ENCODE measurements around the gene FGFR4. TPM values are rescaled to one million over a fixed set of nuclear protein-coding genes. Genes with fewer than 3 reads are reported as not detected.

FGFR4 gene
- total RNA-seq, result 4.1 TPM

DNA sequence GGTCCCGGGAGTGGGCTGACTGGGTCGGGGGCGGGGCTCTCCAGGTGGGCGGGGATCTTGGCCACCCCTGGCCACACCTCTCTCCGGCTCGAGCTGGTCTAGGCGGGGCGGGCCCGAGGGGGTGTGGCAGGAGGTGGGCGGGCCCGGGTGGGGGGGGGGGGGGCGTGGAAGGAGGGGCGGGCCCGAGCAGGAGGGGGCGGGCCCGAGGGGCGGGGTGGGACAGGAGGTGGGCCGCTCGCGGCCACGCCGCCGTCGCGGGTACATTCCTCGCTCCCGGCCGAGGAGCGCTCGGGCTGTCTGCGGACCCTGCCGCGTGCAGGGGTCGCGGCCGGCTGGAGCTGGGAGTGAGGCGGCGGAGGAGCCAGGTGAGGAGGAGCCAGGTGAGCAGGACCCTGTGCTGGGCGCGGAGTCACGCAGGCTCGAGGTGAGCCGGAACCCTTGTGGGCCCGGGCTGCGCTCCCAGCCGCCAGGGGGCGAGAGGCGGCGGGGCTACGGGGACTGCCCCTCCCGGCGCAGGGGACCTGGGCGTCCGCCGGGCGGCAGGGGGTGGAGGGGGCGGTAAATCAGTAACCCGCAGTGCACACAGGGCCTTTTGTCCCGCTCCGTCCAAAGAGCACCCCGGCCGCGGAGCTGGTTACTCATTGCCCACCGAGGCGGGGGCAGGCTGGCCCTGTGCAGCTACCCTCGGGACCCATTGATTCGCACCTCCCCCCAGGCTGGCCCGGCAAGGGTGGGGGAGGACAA is at the start of gene FGFR4:
Gene FGFR4, plus strand, starts transcription at position 262 of the 744 bp plus-strand sequence. CDS start 2,688 bp downstream, outside the sequence.

DNA sequence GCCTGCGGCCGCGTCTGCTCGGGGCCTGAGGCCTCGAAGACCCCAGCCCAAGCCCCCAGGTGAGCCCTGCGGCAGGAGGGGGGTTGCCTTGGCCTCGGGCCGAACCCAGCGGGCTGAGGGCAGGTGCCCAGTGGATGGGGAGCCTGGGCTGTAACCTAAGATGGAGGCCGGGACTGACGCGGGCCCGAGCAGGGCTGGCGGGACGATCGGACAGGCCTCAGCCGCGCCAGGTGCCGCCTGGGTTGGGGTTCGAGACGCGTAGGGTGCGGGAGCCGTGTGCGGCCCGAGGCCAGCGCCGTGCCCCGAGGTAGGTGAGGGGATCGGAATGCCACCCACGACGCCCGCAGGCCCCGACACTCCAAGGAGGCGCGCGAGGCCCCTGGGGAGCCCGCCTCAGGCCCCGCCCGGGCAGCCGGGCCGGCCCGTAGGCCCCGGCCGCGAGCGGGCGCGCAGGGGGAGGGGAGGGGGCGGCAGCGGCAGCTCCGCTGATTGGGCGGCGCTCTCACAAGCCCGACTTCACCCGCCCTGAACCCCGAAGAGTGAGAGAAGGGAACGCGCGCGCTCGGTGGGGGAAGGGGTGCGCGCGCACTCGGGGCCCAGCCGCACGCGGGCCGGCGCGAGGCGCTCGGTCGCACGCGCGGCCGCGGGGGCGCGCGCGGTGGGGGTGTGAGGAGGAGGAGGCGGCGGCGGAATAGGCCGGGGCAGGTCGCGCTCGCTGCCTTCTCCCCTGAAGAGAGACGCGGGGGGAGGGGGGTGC is 46.6 kb downstream of the FGFR4 start, which contains the start of gene NSD1:
Gene NSD1, plus strand, starts transcription at position 678 of the 757 bp plus-strand sequence. CDS start 1,331 bp downstream, outside the sequence.

Other genes with a start within 250 kb of the FGFR4 start
- 0.31 TPM for gene HK3, start 187.6 kb upstream of the FGFR4 start, total RNA-seq
- 77.3 TPM for gene UIMC1, start 80.1 kb upstream of the FGFR4 start, total RNA-seq
- 60.4 TPM for gene ZNF346, start 64.2 kb upstream of the FGFR4 start, total RNA-seq
- gene NSD1, start 46.9 kb downstream of the FGFR4 start, total RNA-seq, result 126 TPM
- 13.8 TPM for gene RAB24, start 216.8 kb downstream of the FGFR4 start, total RNA-seq
- 29.7 TPM for gene PRELID1, start 216.9 kb downstream of the FGFR4 start, total RNA-seq
- gene MXD3, start 225.0 kb downstream of the FGFR4 start, total RNA-seq, result 10.3 TPM

Measured in parietal lobe (tissue), 1 donor.